RWPE2 (cell line): ENCODE measurements around the gene ZSWIM3.
"Not testable (repeated sequence)": the region's sequence is repeated elsewhere in the genome, so short reads cannot be mapped to it uniquely, and the experiment has no call there.

Experiments used
- ATAC-seq: fragments of 200-7000 bp; cut with Tn5 transposase; 3 replicates; pipeline ENCODE4 v1.9.1; 2021; ENCODE audit warnings: low read depth
- DNase-seq: peaks from one replicate; pipeline ENCODE4 v3.0.0-alpha.2; 2020; ENCODE audit warnings: low spot score
- H3K27ac ChIP-seq: fragments of 450-650 bp; 2 replicates; pipeline ENCODE4 v1.5.1; 2017; ENCODE audit warnings: mild to moderate bottlenecking; ENCODE audit not compliant: poor library complexity, severe bottlenecking
- H3K27me3 ChIP-seq: fragments of 250-450 bp; sonication (Bioruptor Pico); 2 replicates; pipeline ENCODE4 v1.5.1; 2021; ENCODE audit warnings: mild to moderate bottlenecking, moderate library complexity; ENCODE audit not compliant: insufficient read depth, poor library complexity, severe bottlenecking
- H3K36me3 ChIP-seq: fragments of 250-450 bp; sonication (Bioruptor Pico); 2 replicates; pipeline ENCODE4 v1.5.1; 2020; ENCODE audit warnings: low read depth, mild to moderate bottlenecking, moderate library complexity
- H3K4me1 ChIP-seq: fragments of 250-450 bp; sonication (Bioruptor Pico); 2 replicates; pipeline ENCODE4 v1.5.1; 2021; ENCODE audit warnings: mild to moderate bottlenecking, moderate library complexity; ENCODE audit not compliant: insufficient read depth, poor library complexity, severe bottlenecking
- H3K4me3 ChIP-seq: fragments of 250-450 bp; sonication (Bioruptor Pico); 2 replicates; pipeline ENCODE4 v1.5.1; 2021; ENCODE audit warnings: mild to moderate bottlenecking, moderate library complexity; ENCODE audit not compliant: severe bottlenecking
- H3K9me3 ChIP-seq: fragments of 250-450 bp; sonication (Bioruptor Pico); 2 replicates; pipeline ENCODE4 v1.5.1; 2021; ENCODE audit warnings: mild to moderate bottlenecking, moderate library complexity; ENCODE audit not compliant: severe bottlenecking
- TF ChIP-seq, protein P1 (sequence below): fragments of 450-650 bp; IDR thresholded peaks from one replicate; pipeline ENCODE4 v1.5.1; 2017; ENCODE audit warnings: mild to moderate bottlenecking, moderate library complexity; ENCODE audit not compliant: poor library complexity, severe bottlenecking

Gene ZSWIM3

DNA sequence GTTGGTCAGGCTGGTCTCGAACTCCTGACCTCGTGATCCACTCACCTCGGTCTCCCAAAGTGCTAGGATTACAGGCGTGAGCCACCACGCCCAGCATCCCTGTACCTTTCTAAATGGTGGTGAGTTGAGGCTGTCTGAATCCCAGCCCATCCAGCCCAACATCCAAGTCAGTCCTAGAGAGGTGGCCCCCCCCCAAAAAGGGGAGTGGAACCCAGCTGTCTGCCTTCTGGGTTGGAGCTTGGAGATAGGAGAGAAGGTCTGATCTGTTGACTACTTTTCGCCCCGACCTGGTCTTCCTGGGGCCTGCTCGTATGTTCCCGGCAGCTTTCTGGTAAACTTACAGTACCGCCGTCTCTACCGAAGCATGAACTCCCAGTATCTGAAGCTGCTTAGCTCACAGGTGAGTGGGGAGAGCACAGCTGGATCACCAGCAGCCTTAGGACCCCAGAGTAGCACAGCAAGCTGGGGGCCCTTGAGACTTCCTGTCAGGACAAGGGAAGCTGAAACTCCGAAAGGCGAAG lies 39.3 kb downstream of the ZSWIM3 start:
- Histone ChIP-seq H3K4me1 (no peaks in the 10 kb centered on the region), H3K4me3 (no peak overlapping the region), H3K27ac (no peak overlapping the region), H3K36me3 (peaks cover 38% of the 10 kb centered on the region), H3K9me3 (no peaks in the 10 kb centered on the region), H3K27me3 (no peaks in the 10 kb centered on the region)
- DNase-seq (peak; percentile 74), ATAC-seq (no peak)
- TF ChIP-seq, protein P1, sequence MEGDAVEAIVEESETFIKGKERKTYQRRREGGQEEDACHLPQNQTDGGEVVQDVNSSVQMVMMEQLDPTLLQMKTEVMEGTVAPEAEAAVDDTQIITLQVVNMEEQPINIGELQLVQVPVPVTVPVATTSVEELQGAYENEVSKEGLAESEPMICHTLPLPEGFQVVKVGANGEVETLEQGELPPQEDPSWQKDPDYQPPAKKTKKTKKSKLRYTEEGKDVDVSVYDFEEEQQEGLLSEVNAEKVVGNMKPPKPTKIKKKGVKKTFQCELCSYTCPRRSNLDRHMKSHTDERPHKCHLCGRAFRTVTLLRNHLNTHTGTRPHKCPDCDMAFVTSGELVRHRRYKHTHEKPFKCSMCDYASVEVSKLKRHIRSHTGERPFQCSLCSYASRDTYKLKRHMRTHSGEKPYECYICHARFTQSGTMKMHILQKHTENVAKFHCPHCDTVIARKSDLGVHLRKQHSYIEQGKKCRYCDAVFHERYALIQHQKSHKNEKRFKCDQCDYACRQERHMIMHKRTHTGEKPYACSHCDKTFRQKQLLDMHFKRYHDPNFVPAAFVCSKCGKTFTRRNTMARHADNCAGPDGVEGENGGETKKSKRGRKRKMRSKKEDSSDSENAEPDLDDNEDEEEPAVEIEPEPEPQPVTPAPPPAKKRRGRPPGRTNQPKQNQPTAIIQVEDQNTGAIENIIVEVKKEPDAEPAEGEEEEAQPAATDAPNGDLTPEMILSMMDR = no peak

DNA sequence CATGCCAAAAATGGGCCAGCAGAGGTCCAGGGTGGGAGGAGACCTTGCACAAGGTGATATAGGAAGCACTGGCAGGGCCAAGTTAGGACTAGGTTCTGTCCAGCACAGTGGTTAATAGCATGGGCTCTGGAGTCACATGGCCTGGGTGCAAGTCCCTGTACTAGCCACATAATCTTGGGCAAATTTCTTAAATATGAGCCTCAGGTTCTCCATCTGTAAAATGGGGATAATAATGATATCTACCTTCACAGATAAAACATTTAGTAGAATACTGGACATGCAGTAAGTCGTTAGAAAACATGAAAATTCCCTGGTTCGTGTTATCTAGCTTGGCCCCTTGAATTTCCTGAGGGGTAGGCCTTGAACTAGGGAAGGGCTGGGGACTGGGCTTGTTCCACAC lies 39.9 kb downstream of the ZSWIM3 start:
- peaks cover 38% of the 10 kb centered on the region for H3K36me3 ChIP-seq
- ATAC-seq (no peak), DNase-seq (peak; percentile 62)
- TF ChIP-seq, protein P1 = no peak
- H3K27ac ChIP-seq = no peak overlapping the region
- H3K27me3 ChIP-seq = no peaks in the 10 kb centered on the region
- no peaks in the 10 kb centered on the region for H3K4me1 ChIP-seq
- no peaks in the 10 kb centered on the region for H3K9me3 ChIP-seq
- H3K4me3 ChIP-seq = no peak overlapping the region

DNA sequence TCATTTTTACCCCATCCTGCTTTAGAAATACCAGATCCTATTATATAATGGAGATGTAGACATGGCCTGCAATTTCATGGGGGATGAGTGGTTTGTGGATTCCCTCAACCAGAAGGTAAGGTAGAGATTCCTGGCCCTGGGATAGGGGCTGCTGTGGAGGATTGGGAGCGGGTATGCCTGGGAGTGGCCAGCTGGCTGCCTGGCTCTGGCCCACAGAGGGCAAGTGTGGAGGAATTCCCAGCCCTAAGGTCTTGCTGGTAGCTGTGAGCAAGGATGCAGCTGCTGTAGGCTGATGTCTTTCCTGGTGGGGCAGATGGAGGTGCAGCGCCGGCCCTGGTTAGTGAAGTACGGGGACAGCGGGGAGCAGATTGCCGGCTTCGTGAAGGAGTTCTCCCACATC lies 40.3 kb downstream of the ZSWIM3 start:
- Histone ChIP-seq H3K9me3 (no peaks in the 10 kb centered on the region), H3K4me3 (no peak overlapping the region), H3K4me1 (no peaks in the 10 kb centered on the region), H3K27ac (no peak overlapping the region), H3K27me3 (no peaks in the 10 kb centered on the region), H3K36me3 (peaks cover 36% of the 10 kb centered on the region)
- DNase-seq (peak; percentile 76), ATAC-seq (no peak)
- TF ChIP-seq, protein P1 = no peak

DNA sequence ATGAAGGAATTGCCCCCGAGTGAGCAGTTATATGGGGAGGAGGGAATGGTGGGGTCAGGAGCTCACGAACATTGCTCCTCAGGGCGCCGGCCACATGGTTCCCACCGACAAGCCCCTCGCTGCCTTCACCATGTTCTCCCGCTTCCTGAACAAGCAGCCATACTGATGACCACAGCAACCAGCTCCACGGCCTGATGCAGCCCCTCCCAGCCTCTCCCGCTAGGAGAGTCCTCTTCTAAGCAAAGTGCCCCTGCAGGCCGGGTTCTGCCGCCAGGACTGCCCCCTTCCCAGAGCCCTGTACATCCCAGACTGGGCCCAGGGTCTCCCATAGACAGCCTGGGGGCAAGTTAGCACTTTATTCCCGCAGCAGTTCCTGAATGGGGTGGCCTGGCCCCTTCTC lies 40.9 kb downstream of the ZSWIM3 start:
- TF ChIP-seq, protein P1 = no peak
- Histone ChIP-seq H3K9me3 (no peaks in the 10 kb centered on the region), H3K36me3 (peaks cover 31% of the 10 kb centered on the region), H3K4me1 (no peaks in the 10 kb centered on the region), H3K27ac (no peak overlapping the region), H3K27me3 (no peaks in the 10 kb centered on the region), H3K4me3 (no peak overlapping the region)
- ATAC-seq (no peak), DNase-seq (no peak)

DNA sequence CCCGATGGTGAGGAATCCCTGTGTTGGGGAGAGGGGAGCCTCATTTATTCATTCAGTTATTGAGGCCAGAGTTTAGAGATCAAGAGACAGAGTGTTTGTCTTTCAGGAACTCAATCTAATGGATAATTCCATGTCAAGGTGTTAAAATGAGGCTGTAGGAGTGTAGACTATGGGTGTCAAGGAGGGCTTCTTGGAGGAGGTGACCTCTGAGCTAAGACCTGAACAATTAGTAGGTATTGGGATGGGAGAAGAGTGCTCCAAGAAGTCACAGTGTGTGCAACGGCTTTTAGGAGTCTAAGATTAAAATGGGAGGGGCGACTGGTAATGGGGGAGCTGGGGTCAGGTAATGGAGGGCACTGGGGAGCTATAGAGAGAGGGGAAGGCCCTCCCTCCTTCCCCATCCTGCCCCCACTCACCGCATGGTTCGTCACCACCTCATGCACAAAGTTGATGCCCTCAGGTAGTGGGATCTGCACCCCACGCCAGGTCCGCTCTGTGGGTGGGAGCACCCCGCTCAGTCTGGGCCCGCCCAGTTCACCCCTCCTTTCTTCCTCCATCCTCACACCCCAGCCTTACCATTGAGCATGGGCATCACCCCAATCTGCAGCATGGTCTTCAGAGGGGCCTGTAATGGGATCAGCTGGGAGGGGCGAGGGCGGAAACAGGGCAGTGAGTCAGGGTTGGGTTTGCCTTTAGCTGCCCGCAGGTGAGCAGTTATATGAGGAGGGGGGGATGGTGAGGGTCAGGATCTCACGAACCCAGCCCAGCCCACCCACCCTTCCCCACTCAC lies 41.8 kb downstream of the ZSWIM3 start:
- Histone ChIP-seq H3K4me3 (no peak overlapping the region), H3K4me1 (no peaks in the 10 kb centered on the region), H3K9me3 (no peaks in the 10 kb centered on the region), H3K36me3 (peaks cover 25% of the 10 kb centered on the region), H3K27ac (no peak overlapping the region), H3K27me3 (no peaks in the 10 kb centered on the region)
- ATAC-seq (no peak), DNase-seq (no peak)
- TF ChIP-seq, protein P1 = no peak

DNA sequence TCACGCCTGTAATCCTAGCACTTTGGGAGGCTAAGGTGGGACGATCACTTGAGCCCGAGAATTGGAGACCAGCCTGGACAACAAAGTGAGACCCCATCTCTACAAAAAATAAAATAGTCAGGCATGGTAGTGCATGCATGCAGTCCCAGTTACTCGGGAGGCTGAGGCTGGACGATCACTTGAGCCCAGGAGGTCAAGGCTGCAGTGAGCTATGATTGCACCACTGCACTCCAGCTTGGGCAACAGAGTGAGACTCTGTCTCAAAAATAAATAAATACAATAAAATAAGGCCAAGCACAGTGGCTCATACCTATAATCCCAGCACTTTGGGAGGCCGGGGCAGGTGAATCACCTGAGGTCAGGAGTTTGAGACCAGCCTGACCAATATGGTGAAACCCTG lies 43.9 kb downstream of the ZSWIM3 start:
- Histone ChIP-seq H3K36me3 (peaks cover 15% of the 10 kb centered on the region), H3K4me1 (peaks cover 10% of the 10 kb centered on the region)
- ATAC-seq, H3K27me3 ChIP-seq, H3K27ac ChIP-seq, H3K9me3 ChIP-seq, H3K4me3 ChIP-seq, DNase-seq: not testable (repeated sequence)
